ENCODE results near the gene MLLT10.
A peak's percentile ranks its signal among the peaks of the same experiment; 100 is the strongest.
"Not testable (repeated sequence)": the region's sequence is repeated elsewhere in the genome, so short reads cannot be mapped to it uniquely, and the experiment has no call there.

MLLT10 gene

GRCh38 chr10:21700474-21700873 lies 166.4 kb downstream of the MLLT10 start:
- DNase-seq (ENCODE audit: low read depth): no peak

GRCh38 chr10:21702633-21703111 lies 168.6 kb downstream of the MLLT10 start:
- DNase-seq (ENCODE audit: low read depth): no peak

GRCh38 chr10:21705142-21705827 lies 171.3 kb downstream of the MLLT10 start:
- DNase-seq (ENCODE audit: low read depth): no peak

GRCh38 chr10:21705828-21706176 lies 171.8 kb downstream of the MLLT10 start:
- no peak for DNase-seq (ENCODE audit: low read depth)

- no peak for DNase-seq (ENCODE audit: low read depth)
Observed at GRCh38 chr10:21707498-21707897, 173.5 kb downstream of the MLLT10 start.

- no peak for DNase-seq (ENCODE audit: low read depth)
Observed at GRCh38 chr10:21712975-21713374, 178.9 kb downstream of the MLLT10 start.

GRCh38 chr10:21715531-21716195 lies 181.6 kb downstream of the MLLT10 start:
- no peak for DNase-seq (ENCODE audit: low read depth)

GRCh38 chr10:21717437-21718054 lies 183.5 kb downstream of the MLLT10 start:
- DNase-seq (ENCODE audit: low read depth): not testable (repeated sequence)

GRCh38 chr10:21719502-21719901 lies 185.5 kb downstream of the MLLT10 start:
- DNase-seq (ENCODE audit: low read depth): no peak

GRCh38 chr10:21720090-21720489 lies 186.1 kb downstream of the MLLT10 start:
- no peak for DNase-seq (ENCODE audit: low read depth)

- DNase-seq (ENCODE audit: low read depth): no peak
Observed at GRCh38 chr10:21721000-21721665, 187.1 kb downstream of the MLLT10 start.

- no peak for DNase-seq (ENCODE audit: low read depth)
Observed at GRCh38 chr10:21722209-21722608, 188.2 kb downstream of the MLLT10 start.

GRCh38 chr10:21724020-21724589 lies 190.1 kb downstream of the MLLT10 start:
- DNase-seq (ENCODE audit: low read depth): no peak

GRCh38 chr10:21724687-21725367 lies 190.8 kb downstream of the MLLT10 start:
- DNase-seq (ENCODE audit: low read depth): peak; percentile 9

- no peak for DNase-seq (ENCODE audit: low read depth)
Observed at GRCh38 chr10:21726601-21727225, 192.7 kb downstream of the MLLT10 start.

- DNase-seq (ENCODE audit: low read depth): no peak
Observed at GRCh38 chr10:21727452-21728168, 193.6 kb downstream of the MLLT10 start.

- no peak for DNase-seq (ENCODE audit: low read depth)
Observed at GRCh38 chr10:21728618-21729017, 194.6 kb downstream of the MLLT10 start.

- DNase-seq (ENCODE audit: low read depth): no peak
Observed at GRCh38 chr10:21732067-21732772, 198.2 kb downstream of the MLLT10 start.

GRCh38 chr10:21733710-21734109 lies 199.7 kb downstream of the MLLT10 start:
- no peak for DNase-seq (ENCODE audit: low read depth)

- no peak for DNase-seq (ENCODE audit: low read depth)
Observed at GRCh38 chr10:21737106-21737505, 203.1 kb downstream of the MLLT10 start.
